RWPE2 (cell line): ENCODE data around the gene CTNNA2.

ENCODE experiments used
- ATAC-seq: fragments of 200-7000 bp; cut with Tn5 transposase; 3 replicates; pipeline ENCODE4 v1.9.1; 2021; ENCODE audit warnings: low read depth
- DNase-seq: peaks from one replicate; pipeline ENCODE4 v3.0.0-alpha.2; 2020; ENCODE audit warnings: low spot score
- H3K27ac ChIP-seq: fragments of 450-650 bp; 2 replicates; pipeline ENCODE4 v1.5.1; 2017; ENCODE audit warnings: mild to moderate bottlenecking; ENCODE audit not compliant: poor library complexity, severe bottlenecking
- H3K27me3 ChIP-seq: fragments of 250-450 bp; sonication (Bioruptor Pico); 2 replicates; pipeline ENCODE4 v1.5.1; 2021; ENCODE audit warnings: mild to moderate bottlenecking, moderate library complexity; ENCODE audit not compliant: insufficient read depth, poor library complexity, severe bottlenecking
- H3K36me3 ChIP-seq: fragments of 250-450 bp; sonication (Bioruptor Pico); 2 replicates; pipeline ENCODE4 v1.5.1; 2020; ENCODE audit warnings: low read depth, mild to moderate bottlenecking, moderate library complexity
- H3K4me1 ChIP-seq: fragments of 250-450 bp; sonication (Bioruptor Pico); 2 replicates; pipeline ENCODE4 v1.5.1; 2021; ENCODE audit warnings: mild to moderate bottlenecking, moderate library complexity; ENCODE audit not compliant: insufficient read depth, poor library complexity, severe bottlenecking
- H3K4me3 ChIP-seq: fragments of 250-450 bp; sonication (Bioruptor Pico); 2 replicates; pipeline ENCODE4 v1.5.1; 2021; ENCODE audit warnings: mild to moderate bottlenecking, moderate library complexity; ENCODE audit not compliant: severe bottlenecking
- H3K9me3 ChIP-seq: fragments of 250-450 bp; sonication (Bioruptor Pico); 2 replicates; pipeline ENCODE4 v1.5.1; 2021; ENCODE audit warnings: mild to moderate bottlenecking, moderate library complexity; ENCODE audit not compliant: severe bottlenecking
- CTCF ChIP-seq: fragments of 450-650 bp; IDR thresholded peaks from one replicate; pipeline ENCODE4 v1.5.1; 2017; ENCODE audit warnings: mild to moderate bottlenecking, moderate library complexity; ENCODE audit not compliant: poor library complexity, severe bottlenecking

Gene CTNNA2

GRCh38 chr2:79512442-79513401, at the start of gene CTNNA2:
CTNNA2 (plus strand) TSS chr2:79513051.
- ATAC-seq (peak; percentile 27; the same call in 1 of the 3 replicates), DNase-seq (peak; percentile 45)
- Histone ChIP-seq H3K27ac (no peak within 1 kb of the TSS), H3K4me3 (peak within 1 kb of the TSS; percentile 12), H3K9me3 (no peaks in the 10 kb centered on the region), H3K4me1 (no peaks in the 10 kb centered on the region), H3K36me3 (no peaks in the 10 kb centered on the region), H3K27me3 (no peaks in the 10 kb centered on the region)
- peak; percentile 13 for TF ChIP-seq CTCF

- no peaks in the 10 kb centered on the region for H3K4me1 ChIP-seq
- H3K27ac ChIP-seq, result no peak overlapping the region
- no peak for TF ChIP-seq CTCF
- ATAC-seq, result no peak
- no peaks in the 10 kb centered on the region for H3K27me3 ChIP-seq
- no peaks in the 10 kb centered on the region for H3K9me3 ChIP-seq
- DNase-seq, result no peak
- no peak overlapping the region for H3K4me3 ChIP-seq
- no peaks in the 10 kb centered on the region for H3K36me3 ChIP-seq
Observed at GRCh38 chr2:79487399-79487798, 25.5 kb upstream of the CTNNA2 start.

GRCh38 chr2:79511320-79511951, 1.4 kb upstream of the CTNNA2 start:
- Histone ChIP-seq H3K36me3 (no peaks in the 10 kb centered on the region), H3K4me1 (no peaks in the 10 kb centered on the region), H3K27me3 (no peaks in the 10 kb centered on the region), H3K4me3 (no peak overlapping the region), H3K9me3 (no peaks in the 10 kb centered on the region), H3K27ac (no peak overlapping the region)
- ATAC-seq, result peak; percentile 54; the same call in 1 of the 3 replicates
- TF ChIP-seq CTCF, result no peak
- no peak for DNase-seq

GRCh38 chr2:79513711-79514110, 860 bp downstream of the CTNNA2 start:
- DNase-seq (no peak), ATAC-seq (no peak)
- no peak for TF ChIP-seq CTCF
- Histone ChIP-seq H3K27ac (no peak overlapping the region), H3K9me3 (no peaks in the 10 kb centered on the region), H3K36me3 (no peaks in the 10 kb centered on the region), H3K27me3 (no peaks in the 10 kb centered on the region), H3K4me1 (no peaks in the 10 kb centered on the region), H3K4me3 (no peak overlapping the region)
